ENCODE data around the gene MAP2.

Gene MAP2

GRCh38 chr2:209687323-209687969 is 263.6 kb downstream of the MAP2 start:
- peaks cover 5% of the 10 kb centered on the region for H3K4me1 Mint-ChIP-seq
- no peaks in the 10 kb centered on the region for H3K27me3 Mint-ChIP-seq (ENCODE audit: low read depth, poor library complexity)
- H3K36me3 Mint-ChIP-seq (ENCODE audit: low read depth): no peaks in the 10 kb centered on the region
- peak overlapping the region; percentile 7 for H3K27ac Mint-ChIP-seq
- H3K9me3 Mint-ChIP-seq: no peaks in the 10 kb centered on the region
- TF ChIP-seq CTCF (IDR thresholded peaks at IDR 0.05): no peak
- no peak for DNase-seq
- H3K4me3 Mint-ChIP-seq: no peak overlapping the region

GRCh38 chr2:209688385-209688784 is 264.5 kb downstream of the MAP2 start:
- Mint-ChIP-seq H3K9me3 (no peaks in the 10 kb centered on the region), H3K4me3 (no peak overlapping the region), H3K4me1 (peaks cover 5% of the 10 kb centered on the region), H3K27ac (no peak overlapping the region), H3K27me3 (ENCODE audit: low read depth, poor library complexity) (no peaks in the 10 kb centered on the region), H3K36me3 (ENCODE audit: low read depth) (no peaks in the 10 kb centered on the region)
- DNase-seq: no peak
- no peak for TF ChIP-seq CTCF (IDR thresholded peaks at IDR 0.05)

- H3K27ac Mint-ChIP-seq: no peak overlapping the region
- no peak for DNase-seq
- no peak for TF ChIP-seq CTCF (IDR thresholded peaks at IDR 0.05)
- no peak overlapping the region for H3K4me3 Mint-ChIP-seq
- no peaks in the 10 kb centered on the region for H3K36me3 Mint-ChIP-seq (ENCODE audit: low read depth)
- peaks cover 5% of the 10 kb centered on the region for H3K4me1 Mint-ChIP-seq
- H3K27me3 Mint-ChIP-seq (ENCODE audit: low read depth, poor library complexity): peaks cover 12% of the 10 kb centered on the region
- H3K9me3 Mint-ChIP-seq: no peaks in the 10 kb centered on the region
Measured at GRCh38 chr2:209690029-209690754, 266.3 kb downstream of the MAP2 start.

GRCh38 chr2:209694748-209695147 is 270.9 kb downstream of the MAP2 start:
- no peaks in the 10 kb centered on the region for H3K36me3 Mint-ChIP-seq (ENCODE audit: low read depth)
- H3K4me3 Mint-ChIP-seq: no peak overlapping the region
- no peak overlapping the region for H3K27ac Mint-ChIP-seq
- no peak for TF ChIP-seq CTCF (IDR thresholded peaks at IDR 0.05)
- no peak for DNase-seq
- H3K9me3 Mint-ChIP-seq: no peaks in the 10 kb centered on the region
- H3K27me3 Mint-ChIP-seq (ENCODE audit: low read depth, poor library complexity): peaks cover 16% of the 10 kb centered on the region
- no peaks in the 10 kb centered on the region for H3K4me1 Mint-ChIP-seq

GRCh38 chr2:209696836-209697711 is 273.2 kb downstream of the MAP2 start:
- H3K36me3 Mint-ChIP-seq (ENCODE audit: low read depth): no peaks in the 10 kb centered on the region
- no peaks in the 10 kb centered on the region for H3K9me3 Mint-ChIP-seq
- H3K27me3 Mint-ChIP-seq (ENCODE audit: low read depth, poor library complexity): peaks cover 16% of the 10 kb centered on the region
- no peak for DNase-seq
- H3K4me1 Mint-ChIP-seq: no peaks in the 10 kb centered on the region
- no peak overlapping the region for H3K27ac Mint-ChIP-seq
- H3K4me3 Mint-ChIP-seq: no peak overlapping the region
- no peak for TF ChIP-seq CTCF (IDR thresholded peaks at IDR 0.05)

Data from nephron progenitor cell (in vitro differentiated cells).